Brain microvascular endothelial cell (primary cell): ENCODE data around the gene SEMA6A.

Experiments
- DNase-seq: peaks from one replicate; pipeline ENCODE4 v3.0.0-alpha.2; 2020
- H3K27ac ChIP-seq: fragments of 250-450 bp; sonication (Bioruptor Pico); 2 replicates; pipeline ENCODE4 v1.5.1; 2020; ENCODE audit warnings: mild to moderate bottlenecking, moderate library complexity
- H3K27me3 ChIP-seq: fragments of 250-450 bp; sonication (Bioruptor Pico); replicated peaks from 2 replicates; pipeline ENCODE4 v1.5.1; 2020; ENCODE audit warnings: mild to moderate bottlenecking
- H3K36me3 ChIP-seq: fragments of 250-450 bp; sonication (Bioruptor Pico); replicated peaks from 2 replicates; pipeline ENCODE4 v1.5.1; 2020; ENCODE audit warnings: mild to moderate bottlenecking
- H3K4me3 ChIP-seq: 2 replicates; pipeline ENCODE4 v1.5.1; 2011; ENCODE audit warnings: low read depth, mild to moderate bottlenecking, control low read depth, low read length, moderate library complexity
- in situ Hi-C: cut with HindIII; loops from 2 replicates; pipeline ENCODE4 v1.10.0; 2017; ENCODE audit warnings: low sequenced_read_pairs, low pct_ligation_motif_present
- TF ChIP-seq, protein P1 (sequence below): IDR thresholded peaks from 2 replicates; pipeline ENCODE4 v1.5.1; 2011; ENCODE audit warnings: low read depth, mild to moderate bottlenecking, moderate library complexity, low read length, control low read depth, inconsistent platforms; ENCODE audit errors: missing control alignments

Gene SEMA6A

DNA sequence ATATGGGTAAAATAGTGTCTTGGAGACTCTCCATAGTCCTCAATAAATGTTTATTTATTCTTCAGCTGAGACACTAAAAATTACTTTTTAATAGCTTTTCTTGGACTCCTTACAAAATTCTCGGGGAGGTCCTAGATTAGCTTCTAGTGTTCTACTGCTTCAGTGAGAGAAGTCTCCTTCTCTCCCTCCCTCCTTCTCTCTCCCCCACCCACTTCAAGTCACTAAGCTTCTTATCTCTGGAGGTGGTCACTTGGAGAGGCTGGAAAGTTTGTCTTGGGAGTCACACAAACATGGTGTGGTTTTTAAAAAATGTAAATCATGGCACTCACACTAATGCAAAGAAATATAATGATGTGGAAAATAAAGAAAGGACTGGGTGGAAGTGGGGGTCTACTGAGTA is 64.1 kb downstream of the SEMA6A start:
- Histone ChIP-seq H3K4me3 (no peak overlapping the region), H3K27me3 (no peaks in the 10 kb centered on the region), H3K36me3 (no peaks in the 10 kb centered on the region), H3K27ac (no peak overlapping the region)
- in situ Hi-C loops: no loop called here
- TF ChIP-seq, protein P1, sequence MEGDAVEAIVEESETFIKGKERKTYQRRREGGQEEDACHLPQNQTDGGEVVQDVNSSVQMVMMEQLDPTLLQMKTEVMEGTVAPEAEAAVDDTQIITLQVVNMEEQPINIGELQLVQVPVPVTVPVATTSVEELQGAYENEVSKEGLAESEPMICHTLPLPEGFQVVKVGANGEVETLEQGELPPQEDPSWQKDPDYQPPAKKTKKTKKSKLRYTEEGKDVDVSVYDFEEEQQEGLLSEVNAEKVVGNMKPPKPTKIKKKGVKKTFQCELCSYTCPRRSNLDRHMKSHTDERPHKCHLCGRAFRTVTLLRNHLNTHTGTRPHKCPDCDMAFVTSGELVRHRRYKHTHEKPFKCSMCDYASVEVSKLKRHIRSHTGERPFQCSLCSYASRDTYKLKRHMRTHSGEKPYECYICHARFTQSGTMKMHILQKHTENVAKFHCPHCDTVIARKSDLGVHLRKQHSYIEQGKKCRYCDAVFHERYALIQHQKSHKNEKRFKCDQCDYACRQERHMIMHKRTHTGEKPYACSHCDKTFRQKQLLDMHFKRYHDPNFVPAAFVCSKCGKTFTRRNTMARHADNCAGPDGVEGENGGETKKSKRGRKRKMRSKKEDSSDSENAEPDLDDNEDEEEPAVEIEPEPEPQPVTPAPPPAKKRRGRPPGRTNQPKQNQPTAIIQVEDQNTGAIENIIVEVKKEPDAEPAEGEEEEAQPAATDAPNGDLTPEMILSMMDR: no peak
- DNase-seq: peak; percentile 22

GRCh38 chr5:116509483-116510244 is 65.0 kb downstream of the SEMA6A start:
- no peaks in the 10 kb centered on the region for H3K27me3 ChIP-seq
- in situ Hi-C loops: no loop called here
- no peak for DNase-seq
- H3K36me3 ChIP-seq: no peaks in the 10 kb centered on the region
- no peak overlapping the region for H3K27ac ChIP-seq
- TF ChIP-seq, protein P1: no peak
- H3K4me3 ChIP-seq: no peak overlapping the region

- Histone ChIP-seq H3K36me3 (no peaks in the 10 kb centered on the region), H3K27me3 (no peaks in the 10 kb centered on the region), H3K4me3 (no peak overlapping the region), H3K27ac (no peak overlapping the region)
- DNase-seq: no peak
- in situ Hi-C loops: no loop called here
- TF ChIP-seq, protein P1: no peak
Observed at GRCh38 chr5:116508835-116509234, 65.8 kb downstream of the SEMA6A start.

- TF ChIP-seq, protein P1: no peak
- DNase-seq: no peak
- in situ Hi-C loops: no loop called here
- no peaks in the 10 kb centered on the region for H3K27me3 ChIP-seq
- H3K36me3 ChIP-seq: no peaks in the 10 kb centered on the region
- H3K4me3 ChIP-seq: no peak overlapping the region
- no peak overlapping the region for H3K27ac ChIP-seq
Observed at GRCh38 chr5:116507941-116508655, 66.5 kb downstream of the SEMA6A start.

DNA sequence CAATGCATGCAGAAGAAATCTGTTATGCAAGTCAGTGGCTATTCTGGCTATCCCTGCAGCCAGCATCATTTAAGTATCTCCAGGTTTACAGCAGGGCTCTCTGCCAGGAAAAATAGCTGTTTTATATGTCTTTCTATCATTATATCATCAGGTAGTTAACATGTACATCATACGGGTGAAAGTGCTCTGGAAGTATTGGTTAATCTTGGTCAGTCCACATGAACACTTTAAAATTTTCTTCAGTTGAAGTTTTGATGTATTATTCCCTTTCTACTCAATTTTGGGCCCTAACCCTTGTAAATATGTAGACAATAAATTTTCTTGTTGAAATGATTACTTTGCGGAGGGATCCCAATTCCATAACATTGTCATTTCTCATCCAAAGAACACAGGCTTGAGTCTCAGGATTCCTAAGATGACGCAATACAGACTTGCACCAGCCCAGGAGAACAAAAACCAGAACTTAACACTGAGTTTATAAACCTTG is 67.5 kb downstream of the SEMA6A start:
- TF ChIP-seq, protein P1: no peak
- no peak for DNase-seq
- H3K27ac ChIP-seq: no peak overlapping the region
- H3K36me3 ChIP-seq: no peaks in the 10 kb centered on the region
- H3K27me3 ChIP-seq: no peaks in the 10 kb centered on the region
- no peak overlapping the region for H3K4me3 ChIP-seq
- in situ Hi-C loops: no loop called here
